H1 (cell line): ENCODE measurements around the gene CCDC106. TPM values are rescaled to one million over a fixed set of nuclear protein-coding genes. Genes with fewer than 3 reads are reported as not detected.

Source experiments
- ASH2L ChIP-seq: fragments of 200-600, 300-600 bp; sonication (generic); IDR thresholded peaks from one replicate; pipeline ENCODE4 v1.7.1; 2017; ENCODE audit warnings: low read length
- BRCA1 ChIP-seq: IDR thresholded peaks from 2 replicates; pipeline ENCODE4 v1.6.1; 2012; ENCODE audit warnings: low read depth, low read length, improper control_type of control experiment
- CTCF ChIP-seq, 3 experiments: IDR thresholded peaks; 1 replicate in 2 of 3; 2 replicates in 1 of 3; pipeline versions ENCODE4 v1.5.1 to v1.6.1; 2011; ENCODE audit warnings: low read length in 3 of 3, mild to moderate bottlenecking in 3 of 3, inconsistent platforms in 2 of 3, low read depth in 1 of 3, moderate library complexity in 1 of 3; ENCODE audit not compliant: insufficient read depth in 1 of 3; ENCODE audit errors: control extremely low read depth in 1 of 3
- HDAC6 ChIP-seq: IDR thresholded peaks from one replicate; pipeline ENCODE4 v1.7.1; 2012; ENCODE audit warnings: low read depth, mild to moderate bottlenecking, inconsistent platforms, low read length, moderate library complexity
- POU5F1 ChIP-seq: IDR thresholded peaks from 2 replicates; pipeline ENCODE4 v1.6.1; 2011; ENCODE audit warnings: low read depth, mild to moderate bottlenecking, low read length, moderate library complexity
- RFX5 ChIP-seq: IDR thresholded peaks from 2 replicates; pipeline ENCODE4 v1.6.1; 2011; ENCODE audit warnings: low read depth, low read length, improper control_type of control experiment, borderline replicate concordance
- SP1 ChIP-seq: IDR thresholded peaks from 2 replicates; pipeline ENCODE4 v1.6.1; 2011; ENCODE audit warnings: low read depth, low read length
- SRF ChIP-seq: IDR thresholded peaks from 2 replicates; pipeline ENCODE4 v1.6.1; 2011; ENCODE audit warnings: mild to moderate bottlenecking, low read depth, low read length, moderate library complexity
- polyA plus RNA-seq, 7 experiments: library from polyadenylated mRNA; depleted of rRNA in 3 of 7; stranded (reverse) in 5 of 7; unstranded in 2 of 7; fragments of >200 nt in 5 of 7; fragments of 200-250 nt in 2 of 7; gene quantifications; 1 replicate in 5 of 7; 2 replicates in 1 of 7; 4 replicates in 1 of 7; pipeline versions ENCODE4 v1.2.1 to v1.2.3, GENCODE V29; 2011 to 2013; ENCODE audit warnings: missing spikeins in 2 of 7, mixed read lengths in 2 of 7
- total RNA-seq: library from RNA; stranded (reverse); fragmentation: NEBNext Ultra II Directional; extraction: Animal tissue kit (Norgen Biotek cat#: 25700); gene quantifications from 2 replicates; pipeline ENCODE4 v1.2.1, GENCODE V29; 2021

The CCDC106 gene
- total and polyA plus RNA-seq, 2 of the 8 experiments (the other 6 are each of a cell fraction or from before 2014, with no cell fraction given) = 12.0 to 20.1 TPM

DNA sequence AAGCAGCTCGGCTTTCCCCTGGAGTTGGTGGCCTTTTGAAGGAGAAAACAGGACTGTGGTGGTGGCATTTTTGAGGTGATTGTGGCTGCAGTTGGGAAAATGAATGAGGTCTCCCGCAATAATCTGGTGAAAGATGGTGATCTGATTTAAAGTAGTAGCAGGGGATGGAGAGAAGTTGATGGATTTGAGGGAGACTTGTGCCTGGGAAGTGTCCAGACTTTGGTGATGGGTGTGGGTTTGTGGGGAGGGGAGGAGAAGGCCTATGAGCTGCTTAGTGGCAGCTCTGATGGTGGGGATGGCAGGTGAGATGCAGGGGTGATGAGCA is 23.0 kb downstream of the CCDC106 start (continued):
- TF ChIP-seq CTCF (IDR thresholded peaks at IDR 0.05; ENCODE audit: control extremely low read depth in 1 of 3, insufficient read depth in 1 of 3, low read depth in 1 of 3, low read length in 3 of 3) (no peak), RFX5 (no peak), HDAC6 (no peak), SP1 (no peak), ASH2L (no peak), SRF (no peak), BRCA1 (no peak), POU5F1 (no peak)
